Measurements from ENCODE around the gene CFDP1. TPM values are rescaled to one million over a fixed set of nuclear protein-coding genes. Genes with fewer than 3 reads are reported as not detected.

The CFDP1 gene
- total RNA-seq, 2 donors from 2014 or later = 88.7 to 117 TPM

- no peak overlapping the region for H3K9ac ChIP-seq (ENCODE audit: extremely low read depth, low read length, poor library complexity, severe bottlenecking)
- H3K4me3 Mint-ChIP-seq = no peak overlapping the region
- H3K27me3 Mint-ChIP-seq (ENCODE audit: insufficient read depth) = no peaks in the 10 kb centered on the region
- 84 to 96% methylated on average over 10 to 12 of the region's 12 CpGs for WGBS, 2 experiments (ENCODE audit: insufficient coverage in 1 of 2, insufficient read length in 1 of 2)
- H3K4me3 ChIP-seq (ENCODE audit: low read length) = no peak overlapping the region
- peaks cover 47% of the 10 kb centered on the region for H3K4me1 Mint-ChIP-seq
- no peak for DNase-seq
- no peak overlapping the region for H3K27ac ChIP-seq (ENCODE audit: low read depth, low read length)
- peaks cover 31% of the 10 kb centered on the region for H3K36me3 ChIP-seq (ENCODE audit: control insufficient read depth, insufficient read depth, low read length)
- peak overlapping the region; percentile 49 for H3K27ac Mint-ChIP-seq
- no peak for TF ChIP-seq CTCF (conservative IDR thresholded peaks at IDR 0.05)
- H3K9me3 Mint-ChIP-seq = no peaks in the 10 kb centered on the region
- H3K27me3 ChIP-seq (ENCODE audit: control insufficient read depth, insufficient read depth, low read length, poor library complexity, severe bottlenecking) = no peaks in the 10 kb centered on the region
- peaks cover 40% of the 10 kb centered on the region for H3K36me3 Mint-ChIP-seq (ENCODE audit: low read depth)
- peaks cover 20% of the 10 kb centered on the region for H3K4me1 ChIP-seq (ENCODE audit: control insufficient read depth, insufficient read depth, low read length)
- no peaks in the 10 kb centered on the region for H3K9me3 ChIP-seq (ENCODE audit: control insufficient read depth, low read length)
Observed at GRCh38 chr16:75452464-75453190, 19.3 kb upstream of the CFDP1 start.

DNA sequence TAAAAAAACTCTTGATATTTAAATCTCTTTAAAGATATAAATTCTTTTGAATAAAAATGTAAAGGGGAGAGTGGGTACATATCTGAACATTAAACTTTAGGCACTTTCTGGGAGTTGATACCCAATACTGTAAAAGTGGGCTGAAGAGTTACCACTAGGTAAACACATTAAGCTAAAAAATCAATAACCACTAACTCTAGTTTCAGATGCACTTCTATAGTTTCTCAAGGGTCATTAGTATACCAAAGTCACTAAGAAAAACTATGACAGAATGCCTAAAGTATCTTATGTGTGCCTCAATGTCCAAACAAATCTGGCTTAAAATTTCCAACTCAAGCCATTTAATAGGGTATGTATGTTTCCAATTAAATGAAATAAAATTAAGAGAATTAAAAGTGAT is 13.1 kb upstream of the CFDP1 start:
- H3K4me1 Mint-ChIP-seq = peaks cover 3% of the 10 kb centered on the region
- no peaks in the 10 kb centered on the region for H3K9me3 Mint-ChIP-seq
- Histone ChIP-seq H3K27ac (ENCODE audit: low read depth, low read length) (no peak overlapping the region), H3K4me1 (ENCODE audit: control insufficient read depth, insufficient read depth, low read length) (peaks cover 3% of the 10 kb centered on the region), H3K9me3 (ENCODE audit: control insufficient read depth, low read length) (no peaks in the 10 kb centered on the region), H3K36me3 (ENCODE audit: control insufficient read depth, insufficient read depth, low read length) (peaks cover 58% of the 10 kb centered on the region), H3K9ac (ENCODE audit: extremely low read depth, low read length, poor library complexity, severe bottlenecking) (no peak overlapping the region), H3K4me3 (ENCODE audit: low read length) (no peak overlapping the region), H3K27me3 (ENCODE audit: control insufficient read depth, insufficient read depth, low read length, poor library complexity, severe bottlenecking) (no peaks in the 10 kb centered on the region)
- DNase-seq = no peak
- no peak overlapping the region for H3K27ac Mint-ChIP-seq
- TF ChIP-seq CTCF (conservative IDR thresholded peaks at IDR 0.05) = no peak
- H3K27me3 Mint-ChIP-seq (ENCODE audit: insufficient read depth) = no peaks in the 10 kb centered on the region
- H3K36me3 Mint-ChIP-seq (ENCODE audit: low read depth) = peaks cover 51% of the 10 kb centered on the region
- H3K4me3 Mint-ChIP-seq = no peak overlapping the region

GRCh38 chr16:75445298-75445697 is 12.0 kb upstream of the CFDP1 start:
- 76 to 93% methylated on average over 3 to 5 of the region's 5 CpGs for WGBS, 2 experiments (ENCODE audit: insufficient coverage in 1 of 2, insufficient read length in 1 of 2)
- no peaks in the 10 kb centered on the region for H3K27me3 ChIP-seq (ENCODE audit: control insufficient read depth, insufficient read depth, low read length, poor library complexity, severe bottlenecking)
- no peak for DNase-seq
- peaks cover 49% of the 10 kb centered on the region for H3K36me3 ChIP-seq (ENCODE audit: control insufficient read depth, insufficient read depth, low read length)
- Mint-ChIP-seq H3K27me3 (ENCODE audit: insufficient read depth) (no peaks in the 10 kb centered on the region), H3K4me3 (no peak overlapping the region), H3K9me3 (no peaks in the 10 kb centered on the region), H3K36me3 (ENCODE audit: low read depth) (peaks cover 42% of the 10 kb centered on the region), H3K4me1 (peaks cover 3% of the 10 kb centered on the region), H3K27ac (no peak overlapping the region)
- no peak overlapping the region for H3K4me3 ChIP-seq (ENCODE audit: low read length)
- H3K27ac ChIP-seq (ENCODE audit: low read depth, low read length) = no peak overlapping the region
- H3K4me1 ChIP-seq (ENCODE audit: control insufficient read depth, insufficient read depth, low read length) = peaks cover 3% of the 10 kb centered on the region
- TF ChIP-seq CTCF (conservative IDR thresholded peaks at IDR 0.05) = no peak
- H3K9me3 ChIP-seq (ENCODE audit: control insufficient read depth, low read length) = no peaks in the 10 kb centered on the region
- no peak overlapping the region for H3K9ac ChIP-seq (ENCODE audit: extremely low read depth, low read length, poor library complexity, severe bottlenecking)

Measured in endodermal cell (in vitro differentiated cells).